H9 (cell line): ENCODE measurements around the gene CSF1. TPM values are rescaled to one million over a fixed set of nuclear protein-coding genes. Genes with fewer than 3 reads are reported as not detected.

ENCODE experiments used
- DNase-seq: peaks from one replicate; pipeline ENCODE4 v3.0.0-alpha.2; 2017
- H2AFZ ChIP-seq: one replicate; pipeline ENCODE4 v1.6.1; 2013; ENCODE audit warnings: mild to moderate bottlenecking, low read length, control low read depth, moderate library complexity
- H2AK5ac ChIP-seq: 2 replicates; pipeline ENCODE4 v1.6.1; 2013; ENCODE audit warnings: low read length, control low read depth, mixed read lengths; ENCODE audit not compliant: insufficient read length
- H2BK120ac ChIP-seq: one replicate; pipeline ENCODE4 v1.6.1; 2013; ENCODE audit warnings: low read depth, mild to moderate bottlenecking, low read length, control low read depth, inconsistent platforms; ENCODE audit not compliant: poor library complexity, severe bottlenecking
- H2BK12ac ChIP-seq: 2 replicates; pipeline ENCODE4 v1.6.1; 2013; ENCODE audit warnings: low read length, control low read depth, mixed read lengths, low read depth; ENCODE audit not compliant: insufficient read length
- H2BK15ac ChIP-seq: 2 replicates; pipeline ENCODE4 v1.6.1; 2013; ENCODE audit warnings: low read depth, low read length, control low read depth
- H2BK20ac ChIP-seq: one replicate; pipeline ENCODE4 v1.6.1; 2013; ENCODE audit warnings: low read depth, mild to moderate bottlenecking, low read length, control low read depth, inconsistent platforms; ENCODE audit not compliant: poor library complexity, severe bottlenecking
- H2BK5ac ChIP-seq: 2 replicates; pipeline ENCODE4 v1.6.1; 2013; ENCODE audit warnings: low read length, control low read depth, mixed read lengths; ENCODE audit not compliant: insufficient read length
- H3K14ac ChIP-seq: 2 replicates; pipeline ENCODE4 v1.6.1; 2013; ENCODE audit warnings: low read length, control low read depth; ENCODE audit not compliant: insufficient read depth
- H3K18ac ChIP-seq: 2 replicates; pipeline ENCODE4 v1.6.1; 2013; ENCODE audit warnings: low read depth, mild to moderate bottlenecking, mixed read lengths, low read length, control low read depth; ENCODE audit not compliant: insufficient read length
- H3K23ac ChIP-seq: 2 replicates; pipeline ENCODE4 v1.6.1; 2013; ENCODE audit warnings: low read length, control low read depth, mixed read lengths, low read depth; ENCODE audit not compliant: insufficient read length
- H3K23me2 ChIP-seq: 2 replicates; pipeline ENCODE4 v1.6.1; 2013; ENCODE audit warnings: low read depth, mild to moderate bottlenecking, mixed read lengths, low read length, control low read depth; ENCODE audit not compliant: insufficient read length, poor library complexity, severe bottlenecking
- H3K27ac ChIP-seq: 2 replicates; pipeline ENCODE4 v1.5.1; 2013; ENCODE audit warnings: low read length, control low read depth, mixed read lengths, low read depth; ENCODE audit not compliant: insufficient read length
- H3K27me3 ChIP-seq: 2 replicates; pipeline ENCODE4 v1.6.1; 2013; ENCODE audit warnings: low read length, control low read depth, inconsistent platforms; ENCODE audit not compliant: insufficient read depth
- H3K4ac ChIP-seq: 2 replicates; pipeline ENCODE4 v1.6.1; 2013; ENCODE audit warnings: low read depth, mild to moderate bottlenecking, control low read depth, inconsistent platforms, low read length, moderate library complexity
- H3K4me1 ChIP-seq: 2 replicates; pipeline ENCODE4 v1.6.1; 2013; ENCODE audit warnings: low read length, control low read depth, inconsistent platforms; ENCODE audit not compliant: insufficient read depth
- H3K4me2 ChIP-seq: 2 replicates; pipeline ENCODE4 v1.6.1; 2013; ENCODE audit warnings: low read length, control low read depth, mixed read lengths; ENCODE audit not compliant: insufficient read length, insufficient read depth
- H3K56ac ChIP-seq: 2 replicates; pipeline ENCODE4 v1.6.1; 2013; ENCODE audit warnings: low read depth, mild to moderate bottlenecking, mixed read lengths, low read length, control low read depth; ENCODE audit not compliant: insufficient read length
- H3K79me1 ChIP-seq: 2 replicates; pipeline ENCODE4 v1.6.1; 2013; ENCODE audit warnings: low read depth, mild to moderate bottlenecking, moderate library complexity, low read length, control low read depth, inconsistent platforms; ENCODE audit not compliant: insufficient read depth, poor library complexity, severe bottlenecking
- H3K79me2 ChIP-seq: 2 replicates; pipeline ENCODE4 v1.6.1; 2013; ENCODE audit warnings: low read length, control low read depth, inconsistent platforms; ENCODE audit not compliant: insufficient read depth
- H3K9ac ChIP-seq: 2 replicates; pipeline ENCODE4 v1.6.1; 2013; ENCODE audit warnings: low read length, control low read depth, mixed read lengths; ENCODE audit not compliant: insufficient read length; ENCODE audit errors: extremely low read depth
- H3K9me3 ChIP-seq: one replicate; pipeline ENCODE4 v1.6.1; 2013; ENCODE audit warnings: low read depth, low read length, inconsistent platforms; ENCODE audit not compliant: control insufficient read depth
- H3T11ph ChIP-seq: one replicate; pipeline ENCODE4 v1.6.1; 2013; ENCODE audit warnings: mild to moderate bottlenecking, low read length, control low read depth, inconsistent platforms
- H4K20me1 ChIP-seq: one replicate; pipeline ENCODE4 v1.6.1; 2013; ENCODE audit not compliant: control insufficient read depth, insufficient read length, insufficient read depth
- H4K5ac ChIP-seq: 2 replicates; pipeline ENCODE4 v1.6.1; 2013; ENCODE audit warnings: low read depth, mild to moderate bottlenecking, mixed read lengths, low read length, control low read depth; ENCODE audit not compliant: insufficient read length
- H4K8ac ChIP-seq: replicated peaks from 2 replicates; pipeline ENCODE4 v1.6.1; 2013; ENCODE audit warnings: low read length, control low read depth, mixed read lengths, low read depth; ENCODE audit not compliant: insufficient read length
- H4K91ac ChIP-seq: 2 replicates; pipeline ENCODE4 v1.6.1; 2013; ENCODE audit warnings: low read depth, mild to moderate bottlenecking, moderate library complexity, mixed read lengths, low read length, control low read depth; ENCODE audit not compliant: insufficient read length
- H3K27ac Mint-ChIP-seq, 3 experiments: 2 replicates in 2 of 3; 3 replicates in 1 of 3; pipeline ENCODE4 v1.8.0; 2020 to 2021; ENCODE audit warnings: mixed read lengths in 3 of 3, mild to moderate bottlenecking in 1 of 3, moderate library complexity in 1 of 3
- H3K27me3 Mint-ChIP-seq: 2 replicates; pipeline ENCODE4 v1.8.0; 2021; ENCODE audit warnings: low read depth, mild to moderate bottlenecking, moderate library complexity, mixed read lengths
- H3K36me3 Mint-ChIP-seq, 3 experiments: 2 replicates in 2 of 3; 3 replicates in 1 of 3; pipeline ENCODE4 v1.8.0; 2020 to 2021; ENCODE audit warnings: low read depth in 3 of 3, mixed read lengths in 3 of 3; ENCODE audit not compliant: insufficient read depth in 1 of 3
- H3K4me1 Mint-ChIP-seq, 2 experiments: 2 replicates each; pipeline ENCODE4 v1.8.0; 2020; ENCODE audit warnings: mixed read lengths in 2 of 2
- H3K4me3 Mint-ChIP-seq, 2 experiments: 2 replicates in 1 of 2; 3 replicates in 1 of 2; pipeline ENCODE4 v1.8.0; 2020 to 2021; ENCODE audit warnings: mild to moderate bottlenecking in 2 of 2, mixed read lengths in 2 of 2, moderate library complexity in 1 of 2
- H3K9me3 Mint-ChIP-seq, 2 experiments: 2 replicates in 1 of 2; 3 replicates in 1 of 2; pipeline ENCODE4 v1.8.0; 2020; ENCODE audit warnings: mild to moderate bottlenecking in 2 of 2, mixed read lengths in 2 of 2, moderate library complexity in 1 of 2
- WGBS: extraction: QIAGEN DNeasy Blood & Tissue Kit; methylation state at CpG from one replicate; pipeline ENCODE4 v1.1.7; 2013; ENCODE audit warnings: missing lambda C conversion rate, low lambda C conversion rate, mixed read lengths; ENCODE audit not compliant: insufficient read length; ENCODE audit errors: extremely low coverage; 5-methylcytosine and 5-hydroxymethylcytosine counted together
- total RNA-seq: library from RNA; stranded (reverse); gene quantifications from 2 replicates; pipeline ENCODE4 v1.2.1, GENCODE V29; 2021
- TF ChIP-seq, protein P1 (sequence below): fragments of 200-600 bp; sonication (generic); conservative IDR thresholded peaks from 3 replicates; pipeline ENCODE4 v1.8.0; 2021; ENCODE audit warnings: antibody characterized with exemption, mild to moderate bottlenecking

CSF1 gene
- total RNA-seq, 1 experiment from 2014 or later, result 2.3 TPM

DNA sequence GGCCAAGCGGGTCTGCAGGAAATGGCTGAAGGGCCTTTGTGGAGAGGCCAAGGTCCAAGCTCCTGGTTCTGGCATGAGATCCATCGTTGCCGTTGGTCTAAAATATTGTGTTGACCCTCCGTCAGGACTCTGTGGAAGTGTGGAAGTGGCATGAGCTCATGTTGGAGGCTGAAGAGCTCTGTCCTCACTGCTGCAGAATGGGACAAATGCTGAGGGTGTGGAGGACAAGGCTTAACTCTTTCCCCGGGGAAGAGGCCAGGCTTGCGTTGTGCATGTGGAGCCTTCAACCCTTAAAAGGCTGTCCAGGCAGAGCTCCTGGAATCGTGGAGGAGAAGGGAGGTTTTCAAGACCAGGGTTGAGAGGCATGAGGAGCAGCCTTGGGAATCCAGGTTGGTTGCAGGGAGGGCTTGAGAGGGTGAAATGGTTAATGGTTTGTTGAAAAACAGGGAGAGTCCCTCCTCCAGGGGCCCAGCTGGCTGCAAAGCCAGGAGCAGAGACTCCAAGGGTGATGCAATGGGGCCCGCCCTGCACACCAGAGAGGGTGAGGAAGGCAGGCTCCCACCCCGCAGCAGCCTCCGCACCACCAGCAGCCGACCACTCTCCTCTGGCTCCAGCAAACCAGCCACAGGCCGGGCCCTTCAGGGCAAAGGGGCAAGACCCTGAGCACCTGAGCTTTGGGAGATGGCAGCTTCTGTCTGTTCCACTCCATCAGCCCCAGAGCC lies 67.2 kb downstream of the CSF1 start:
- Mint-ChIP-seq H3K27ac (no peak overlapping the region), H3K9me3 (no peaks in the 10 kb centered on the region), H3K27me3 (peaks cover 2% of the 10 kb centered on the region), H3K36me3 (no peaks in the 10 kb centered on the region), H3K4me3 (no peak overlapping the region), H3K4me1 (peaks cover 4 to 13% of the 10 kb centered on the region in 2 experiments)
- Histone ChIP-seq H3K9me3 (no peaks in the 10 kb centered on the region), H4K20me1 (no peaks in the 10 kb centered on the region), H3K56ac (no peak overlapping the region), H2AFZ (no peak overlapping the region), H3K4me1 (no peaks in the 10 kb centered on the region), H3K27ac (no peak overlapping the region), H4K91ac (no peak overlapping the region), H4K8ac (no peak overlapping the region), H2BK120ac (no peak overlapping the region), H2AK5ac (no peak overlapping the region), H3K23ac (no peak overlapping the region), H3K4ac (no peak overlapping the region), H4K5ac (no peak overlapping the region), H2BK12ac (no peak overlapping the region), H3T11ph (no peak overlapping the region), H3K14ac (no peak overlapping the region), H2BK15ac (no peak overlapping the region), H3K79me1 (no peaks in the 10 kb centered on the region), H3K23me2 (no peaks in the 10 kb centered on the region), H2BK20ac (no peak overlapping the region), H3K4me2 (no peak overlapping the region), H3K18ac (no peak overlapping the region), H2BK5ac (no peak overlapping the region), H3K9ac (no peak overlapping the region), H3K79me2 (no peaks in the 10 kb centered on the region), H3K27me3 (no peaks in the 10 kb centered on the region)
- no peak for DNase-seq
- TF ChIP-seq, protein P1, sequence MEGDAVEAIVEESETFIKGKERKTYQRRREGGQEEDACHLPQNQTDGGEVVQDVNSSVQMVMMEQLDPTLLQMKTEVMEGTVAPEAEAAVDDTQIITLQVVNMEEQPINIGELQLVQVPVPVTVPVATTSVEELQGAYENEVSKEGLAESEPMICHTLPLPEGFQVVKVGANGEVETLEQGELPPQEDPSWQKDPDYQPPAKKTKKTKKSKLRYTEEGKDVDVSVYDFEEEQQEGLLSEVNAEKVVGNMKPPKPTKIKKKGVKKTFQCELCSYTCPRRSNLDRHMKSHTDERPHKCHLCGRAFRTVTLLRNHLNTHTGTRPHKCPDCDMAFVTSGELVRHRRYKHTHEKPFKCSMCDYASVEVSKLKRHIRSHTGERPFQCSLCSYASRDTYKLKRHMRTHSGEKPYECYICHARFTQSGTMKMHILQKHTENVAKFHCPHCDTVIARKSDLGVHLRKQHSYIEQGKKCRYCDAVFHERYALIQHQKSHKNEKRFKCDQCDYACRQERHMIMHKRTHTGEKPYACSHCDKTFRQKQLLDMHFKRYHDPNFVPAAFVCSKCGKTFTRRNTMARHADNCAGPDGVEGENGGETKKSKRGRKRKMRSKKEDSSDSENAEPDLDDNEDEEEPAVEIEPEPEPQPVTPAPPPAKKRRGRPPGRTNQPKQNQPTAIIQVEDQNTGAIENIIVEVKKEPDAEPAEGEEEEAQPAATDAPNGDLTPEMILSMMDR, result no peak
- WGBS, result no CpG with 5 or more reads among the region's 12 CpGs
